Thoracic aorta (tissue), 2 donors: Measurements from ENCODE around the gene TMEM37. TPM values are rescaled to one million over a fixed set of nuclear protein-coding genes. Genes with fewer than 3 reads are reported as not detected.

ENCODE experiments used
- ATAC-seq: fragments of 150-250 bp; one replicate; pipeline ENCODE4 v1.8.0; 2017; ENCODE audit warnings: low read depth; ENCODE audit not compliant: insufficient number of reproducible peaks, low FRiP score
- DNase-seq: peaks from one replicate; pipeline ENCODE4 v3.0.0-alpha.2; 2020; ENCODE audit warnings: low spot score
- H3K27ac ChIP-seq, 2 donors: fragments of 200-600 bp; sonication (generic); 1 replicate in 1 of 2; 2 replicates in 1 of 2; pipeline ENCODE4 v1.5.1; 2016; ENCODE audit warnings: mild to moderate bottlenecking in 2 of 2, moderate library complexity in 2 of 2
- H3K27me3 ChIP-seq: fragments of 200-600 bp; sonication (generic); replicated peaks from 2 replicates; pipeline ENCODE4 v1.6.0; 2016; ENCODE audit warnings: mild to moderate bottlenecking; ENCODE audit not compliant: insufficient read depth
- H3K36me3 ChIP-seq: fragments of 200-600 bp; sonication (generic); one replicate; pipeline ENCODE4 v1.5.1; 2016
- H3K4me1 ChIP-seq, 2 donors: fragments of 200-600 bp; sonication (generic); 1 replicate in 1 of 2; 2 replicates in 1 of 2; pipeline versions ENCODE4 v1.5.1 to v1.6.0; 2016; ENCODE audit warnings: low read depth in 2 of 2, mild to moderate bottlenecking in 1 of 2; ENCODE audit not compliant: control insufficient read depth in 1 of 2
- H3K4me3 ChIP-seq: fragments of 200-600 bp; sonication (generic); 2 replicates; pipeline ENCODE4 v1.5.1; 2016; ENCODE audit warnings: mild to moderate bottlenecking
- H3K9me3 ChIP-seq: fragments of 200-600 bp; sonication (generic); 2 replicates; pipeline ENCODE4 v1.5.1; 2016
- CTCF ChIP-seq: fragments of 200-600 bp; sonication (generic); IDR thresholded peaks from one replicate; pipeline ENCODE4 v1.5.1; 2019; ENCODE audit warnings: antibody characterized with exemption
- total RNA-seq, 2 donors: library from RNA; depleted of rRNA; stranded (reverse); fragments of >200 nt; gene quantifications; one replicate each; pipeline versions ENCODE4 v1.1.0 to v1.2.3, GENCODE V29; 2016

TMEM37 gene
- total RNA-seq, 2 donors from 2014 or later = 4.9 to 12.3 TPM

GRCh38 chr2:119435081-119435952, 3.7 kb downstream of the TMEM37 start:
- H3K27me3 ChIP-seq = no peaks in the 10 kb centered on the region
- H3K9me3 ChIP-seq = no peaks in the 10 kb centered on the region
- no peaks in the 10 kb centered on the region for H3K36me3 ChIP-seq
- DNase-seq (no peak), ATAC-seq (no peak)
- TF ChIP-seq CTCF = no peak
- no peak overlapping the region for H3K27ac ChIP-seq
- H3K4me3 ChIP-seq = no peak overlapping the region
- H3K4me1 ChIP-seq = peaks cover 3 to 25% of the 10 kb centered on the region in 2 donors

- H3K4me1 ChIP-seq = peaks cover 3 to 20% of the 10 kb centered on the region in 2 donors
- no peak overlapping the region for H3K27ac ChIP-seq
- no peak for DNase-seq
- TF ChIP-seq CTCF = no peak
- H3K27me3 ChIP-seq = no peaks in the 10 kb centered on the region
- no peak overlapping the region for H3K4me3 ChIP-seq
- H3K36me3 ChIP-seq = no peaks in the 10 kb centered on the region
- ATAC-seq = no peak
- H3K9me3 ChIP-seq = no peaks in the 10 kb centered on the region
Observed at GRCh38 chr2:119435953-119436297, 4.3 kb downstream of the TMEM37 start.

GRCh38 chr2:119436993-119437772, 5.5 kb downstream of the TMEM37 start:
- DNase-seq = no peak
- Histone ChIP-seq H3K27me3 (no peaks in the 10 kb centered on the region), H3K9me3 (no peaks in the 10 kb centered on the region), H3K4me1 (peaks cover under 1 to 10% of the 10 kb centered on the region in 2 donors), H3K4me3 (no peak overlapping the region), H3K27ac (no peak overlapping the region), H3K36me3 (no peaks in the 10 kb centered on the region)
- no peak for ATAC-seq
- TF ChIP-seq CTCF = no peak

GRCh38 chr2:119438128-119438656, 6.5 kb downstream of the TMEM37 start:
- no peak for TF ChIP-seq CTCF
- DNase-seq (no peak), ATAC-seq (no peak)
- H3K27ac ChIP-seq = no peak overlapping the region
- H3K27me3 ChIP-seq = no peaks in the 10 kb centered on the region
- H3K9me3 ChIP-seq = no peaks in the 10 kb centered on the region
- H3K36me3 ChIP-seq = no peaks in the 10 kb centered on the region
- no peak overlapping the region for H3K4me3 ChIP-seq
- peaks cover 0 to under 1% of the 10 kb centered on the region in 2 donors for H3K4me1 ChIP-seq

- H3K27ac ChIP-seq = no peak overlapping the region
Observed at GRCh38 chr2:119438726-119439284, 7.2 kb downstream of the TMEM37 start.

More at GRCh38 chr2:119438726-119439284, 7.2 kb downstream of the TMEM37 start:
- H3K4me1 ChIP-seq = no peaks in the 10 kb centered on the region
- no peaks in the 10 kb centered on the region for H3K36me3 ChIP-seq
- H3K4me3 ChIP-seq = no peak overlapping the region
- no peaks in the 10 kb centered on the region for H3K27me3 ChIP-seq
- TF ChIP-seq CTCF = no peak
- no peaks in the 10 kb centered on the region for H3K9me3 ChIP-seq
- ATAC-seq (no peak), DNase-seq (no peak)
